ENCODE results near the gene OPN4. TPM values are rescaled to one million over a fixed set of nuclear protein-coding genes. Genes with fewer than 3 reads are reported as not detected.

The OPN4 gene
- total RNA-seq, 4 donors from 2014 or later: 1.1 TPM; not detected in 3

DNA sequence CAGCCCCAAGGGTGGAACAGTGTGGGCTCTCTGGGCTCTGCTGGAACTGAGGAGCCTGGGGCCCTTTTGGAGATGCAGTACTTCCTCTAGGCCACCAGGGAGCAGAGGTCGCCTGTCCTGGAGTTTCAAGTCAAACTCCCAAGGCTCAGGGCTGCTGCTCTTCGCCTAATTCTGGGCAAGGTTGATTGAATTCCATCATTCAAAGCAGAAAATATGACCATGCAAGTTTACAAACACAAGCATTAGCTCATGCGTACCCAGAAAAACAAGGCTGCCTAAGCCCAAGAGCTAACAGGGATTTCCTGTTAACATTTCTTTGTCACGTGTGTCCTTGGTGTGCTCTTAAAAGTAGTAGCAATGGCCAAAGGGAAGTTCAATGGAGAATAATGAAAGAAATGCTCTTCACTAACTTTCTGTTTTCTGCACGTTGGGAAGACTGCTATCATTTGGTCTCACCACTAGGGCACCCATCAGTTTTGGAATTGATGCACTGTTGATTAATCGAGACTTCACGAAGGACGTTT lies 34.1 kb downstream of the OPN4 start:
- peak in 1 of 3 donors; percentile 46 for TF ChIP-seq CTCF (IDR thresholded peaks at IDR 0.05)
- peak; percentile 73 for ATAC-seq (ENCODE audit: low FRiP score)

DNA sequence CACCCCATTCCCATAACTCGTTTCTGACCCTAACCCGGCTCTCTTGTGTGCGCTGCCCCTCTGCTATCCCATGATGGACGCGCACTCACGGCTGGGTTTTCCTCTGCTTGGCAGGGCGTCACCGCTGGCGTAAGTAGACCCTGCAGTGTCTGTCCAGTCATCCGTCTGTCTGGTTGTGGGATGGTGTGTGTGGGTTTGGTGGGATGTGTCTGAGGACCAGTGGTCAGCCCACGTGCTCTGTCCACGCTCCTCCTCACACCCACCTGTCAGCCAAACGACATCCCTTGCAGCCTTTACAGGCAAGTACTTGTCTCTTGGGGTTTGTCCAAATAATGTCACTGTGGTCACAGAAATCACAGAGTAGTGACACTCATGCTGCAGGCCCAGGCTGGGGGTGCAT lies 34.8 kb downstream of the OPN4 start:
- ATAC-seq (ENCODE audit: low FRiP score): no peak
- no peak for DNase-seq (ENCODE audit: low spot score)
- no peak for TF ChIP-seq CTCF (IDR thresholded peaks at IDR 0.05)

More for the DNA sequence above, 34.1 kb downstream of the OPN4 start:
- DNase-seq (ENCODE audit: low spot score): no peak

DNA sequence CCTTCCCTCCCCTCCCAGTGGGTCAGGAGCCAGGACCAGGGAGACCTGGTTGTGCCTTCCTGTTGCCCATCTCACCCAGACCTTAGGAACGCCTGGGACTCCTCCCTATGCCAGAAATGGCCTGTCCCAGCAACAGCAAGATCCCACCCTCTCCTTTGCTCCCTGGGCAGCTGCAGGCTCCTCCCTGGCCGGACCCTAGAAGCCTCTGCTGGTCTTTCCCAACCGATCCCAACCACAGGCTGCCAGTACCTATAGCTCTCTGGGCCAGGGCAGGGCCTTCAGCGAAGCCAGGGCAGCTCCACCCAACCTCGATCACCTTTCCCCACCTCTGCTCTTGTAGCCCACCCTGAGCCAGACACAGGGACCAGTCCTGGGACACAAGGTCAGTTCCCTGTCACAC lies 35.9 kb downstream of the OPN4 start:
- no peak for DNase-seq (ENCODE audit: low spot score)
- no peak for ATAC-seq (ENCODE audit: low FRiP score)
- TF ChIP-seq CTCF (IDR thresholded peaks at IDR 0.05): no peak

DNA sequence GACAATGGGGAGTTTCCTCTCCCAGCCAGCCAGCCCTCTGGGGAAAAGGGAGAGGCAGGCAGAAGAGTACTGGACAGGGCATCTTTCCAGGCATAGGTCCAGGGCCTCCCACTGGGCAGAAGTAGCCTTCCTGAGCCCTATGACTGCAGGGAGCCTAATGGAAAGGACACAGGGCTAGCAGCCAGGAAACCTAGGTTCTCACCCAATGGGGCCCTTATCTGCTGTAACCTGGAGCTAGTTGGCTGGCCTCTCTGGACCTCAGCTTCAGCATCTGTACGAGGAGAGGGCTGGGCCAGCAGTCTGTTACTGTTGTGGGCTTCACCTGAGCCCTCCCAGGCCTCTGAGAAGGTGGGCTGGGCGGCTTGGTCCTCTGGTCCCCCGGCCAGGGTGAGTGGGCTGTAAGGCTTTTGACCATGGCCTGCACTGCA lies 36.3 kb downstream of the OPN4 start:
- DNase-seq (ENCODE audit: low spot score) (no peak), ATAC-seq (ENCODE audit: low FRiP score) (no peak)
- no peak for TF ChIP-seq CTCF (IDR thresholded peaks at IDR 0.05)

- TF ChIP-seq CTCF (IDR thresholded peaks at IDR 0.05): no peak
Observed at GRCh38 chr10:86691333-86692022, 37.1 kb downstream of the OPN4 start.

GRCh38 chr10:86692023-86692514 lies 37.7 kb downstream of the OPN4 start:
- no peak for ATAC-seq (ENCODE audit: low FRiP score)
- TF ChIP-seq CTCF (IDR thresholded peaks at IDR 0.05): no peak

More at GRCh38 chr10:86691333-86692022, 37.1 kb downstream of the OPN4 start:
- no peak for DNase-seq (ENCODE audit: low spot score)
- ATAC-seq (ENCODE audit: low FRiP score): no peak

GRCh38 chr10:86692664-86693063 lies 38.3 kb downstream of the OPN4 start:
- ATAC-seq (ENCODE audit: low FRiP score) (no peak), DNase-seq (ENCODE audit: low spot score) (no peak)
- no peak for TF ChIP-seq CTCF (IDR thresholded peaks at IDR 0.05)

More at GRCh38 chr10:86692023-86692514, 37.7 kb downstream of the OPN4 start:
- DNase-seq (ENCODE audit: low spot score): no peak

Measured in omental fat pad (tissue), 4 donors.